ENCODE measurements around the gene LRP6. TPM values are rescaled to one million over a fixed set of nuclear protein-coding genes. Genes with fewer than 3 reads are reported as not detected.
"Not testable (repeated sequence)": the region's sequence is repeated elsewhere in the genome, so short reads cannot be mapped to it uniquely, and the experiment has no call there.

Gene LRP6
- total RNA-seq, 1 donor from 2014 or later: 18.7 TPM

DNA sequence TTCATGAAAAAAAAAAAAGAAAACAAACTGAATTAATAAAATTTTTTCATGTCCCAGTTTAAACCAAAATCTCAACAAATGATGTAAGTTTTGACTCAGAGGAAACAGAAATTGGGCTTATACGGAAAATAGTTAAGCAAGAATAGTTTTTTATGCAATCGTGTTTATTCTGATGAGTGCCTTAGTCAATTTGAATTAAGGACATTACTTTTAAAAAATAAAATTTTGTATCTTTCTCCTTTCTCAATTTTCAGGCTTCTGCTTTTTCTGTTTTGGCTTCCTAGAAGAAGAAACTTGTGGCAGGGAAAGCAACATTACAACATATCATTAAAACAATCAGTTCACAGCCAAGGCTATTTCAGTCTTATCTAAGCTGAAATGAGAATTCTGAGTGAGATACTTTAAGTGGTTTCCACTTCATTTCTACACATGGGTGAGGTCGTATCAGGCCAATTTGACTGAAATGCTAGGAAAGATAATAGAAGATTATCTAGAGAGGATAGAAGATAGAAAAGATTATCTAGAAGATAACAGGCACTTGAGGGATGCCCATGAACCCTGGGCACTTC lies 143.7 kb downstream of the LRP6 start:
- TF ChIP-seq, protein P1, sequence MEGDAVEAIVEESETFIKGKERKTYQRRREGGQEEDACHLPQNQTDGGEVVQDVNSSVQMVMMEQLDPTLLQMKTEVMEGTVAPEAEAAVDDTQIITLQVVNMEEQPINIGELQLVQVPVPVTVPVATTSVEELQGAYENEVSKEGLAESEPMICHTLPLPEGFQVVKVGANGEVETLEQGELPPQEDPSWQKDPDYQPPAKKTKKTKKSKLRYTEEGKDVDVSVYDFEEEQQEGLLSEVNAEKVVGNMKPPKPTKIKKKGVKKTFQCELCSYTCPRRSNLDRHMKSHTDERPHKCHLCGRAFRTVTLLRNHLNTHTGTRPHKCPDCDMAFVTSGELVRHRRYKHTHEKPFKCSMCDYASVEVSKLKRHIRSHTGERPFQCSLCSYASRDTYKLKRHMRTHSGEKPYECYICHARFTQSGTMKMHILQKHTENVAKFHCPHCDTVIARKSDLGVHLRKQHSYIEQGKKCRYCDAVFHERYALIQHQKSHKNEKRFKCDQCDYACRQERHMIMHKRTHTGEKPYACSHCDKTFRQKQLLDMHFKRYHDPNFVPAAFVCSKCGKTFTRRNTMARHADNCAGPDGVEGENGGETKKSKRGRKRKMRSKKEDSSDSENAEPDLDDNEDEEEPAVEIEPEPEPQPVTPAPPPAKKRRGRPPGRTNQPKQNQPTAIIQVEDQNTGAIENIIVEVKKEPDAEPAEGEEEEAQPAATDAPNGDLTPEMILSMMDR (IDR thresholded peaks at IDR 0.05; ENCODE audit: borderline replicate concordance): no peak
- no peaks in the 10 kb centered on the region for H3K27me3 ChIP-seq (ENCODE audit: low read depth)
- no peak overlapping the region for H3K27ac ChIP-seq (replicated peaks)
- intact Hi-C loops (cut with micrococcal nuclease): no loop called here
- no peak overlapping the region for H3K4me3 ChIP-seq
- no peak for DNase-seq
- no peaks in the 10 kb centered on the region for H3K9me3 ChIP-seq (replicated peaks)
- H3K36me3 ChIP-seq: peaks cover 82% of the 10 kb centered on the region
- peaks cover 5% of the 10 kb centered on the region for H3K4me1 ChIP-seq

DNA sequence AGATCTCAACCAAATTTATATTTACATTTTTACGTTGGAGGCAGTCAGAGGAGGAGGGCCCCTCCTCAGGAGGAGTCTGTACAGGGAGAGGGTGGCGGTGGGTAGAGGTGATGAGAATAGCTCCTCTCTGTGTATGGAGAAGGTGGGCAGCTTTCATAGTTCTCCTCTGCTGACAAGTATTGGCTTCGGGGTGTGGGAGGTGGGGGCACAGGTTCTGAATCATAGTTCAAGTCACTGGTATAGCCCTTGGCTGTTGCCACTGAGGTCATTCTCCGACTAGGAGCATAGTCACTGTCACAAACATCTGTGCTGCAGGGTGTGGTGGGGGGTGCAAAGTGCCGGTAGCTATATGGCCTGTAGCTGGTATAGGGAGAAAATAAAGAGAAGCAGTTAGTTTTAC lies 145.8 kb downstream of the LRP6 start:
- no peak overlapping the region for H3K27ac ChIP-seq (replicated peaks)
- H3K36me3 ChIP-seq: peaks cover 68% of the 10 kb centered on the region
- intact Hi-C loops (cut with micrococcal nuclease): no loop called here
- H3K4me1 ChIP-seq: peaks cover 5% of the 10 kb centered on the region
- TF ChIP-seq, protein P1 (IDR thresholded peaks at IDR 0.05; ENCODE audit: borderline replicate concordance): no peak
- H3K4me3 ChIP-seq: no peak overlapping the region
- no peaks in the 10 kb centered on the region for H3K9me3 ChIP-seq (replicated peaks)
- no peaks in the 10 kb centered on the region for H3K27me3 ChIP-seq (ENCODE audit: low read depth)
- no peak for DNase-seq

DNA sequence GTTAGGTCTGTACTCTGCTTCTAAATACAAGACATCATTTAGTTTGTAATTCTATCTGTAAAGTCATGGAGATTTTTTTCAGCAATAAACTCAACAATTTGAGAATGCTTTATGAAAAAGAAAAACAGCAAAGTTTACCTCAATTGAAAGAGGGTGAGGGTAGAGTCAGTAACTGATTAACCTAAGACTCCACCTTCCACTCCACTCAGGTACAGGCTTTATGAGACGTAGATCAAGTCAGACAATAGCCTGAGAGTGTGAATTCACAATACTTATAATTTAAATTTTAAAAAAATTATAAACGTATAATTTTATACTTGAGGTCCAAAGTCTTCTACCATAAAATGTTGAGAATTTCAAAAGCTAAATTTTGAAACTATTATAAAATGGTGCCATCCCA lies 150.2 kb downstream of the LRP6 start:
- Histone ChIP-seq H3K27ac (replicated peaks) (no peak overlapping the region), H3K27me3 (ENCODE audit: low read depth) (no peaks in the 10 kb centered on the region), H3K36me3 (peaks cover 38% of the 10 kb centered on the region), H3K9me3 (replicated peaks) (no peaks in the 10 kb centered on the region), H3K4me3 (no peak overlapping the region), H3K4me1 (no peaks in the 10 kb centered on the region)
- DNase-seq: no peak
- intact Hi-C loops (cut with micrococcal nuclease): no loop called here
- TF ChIP-seq, protein P1 (IDR thresholded peaks at IDR 0.05; ENCODE audit: borderline replicate concordance): no peak

DNA sequence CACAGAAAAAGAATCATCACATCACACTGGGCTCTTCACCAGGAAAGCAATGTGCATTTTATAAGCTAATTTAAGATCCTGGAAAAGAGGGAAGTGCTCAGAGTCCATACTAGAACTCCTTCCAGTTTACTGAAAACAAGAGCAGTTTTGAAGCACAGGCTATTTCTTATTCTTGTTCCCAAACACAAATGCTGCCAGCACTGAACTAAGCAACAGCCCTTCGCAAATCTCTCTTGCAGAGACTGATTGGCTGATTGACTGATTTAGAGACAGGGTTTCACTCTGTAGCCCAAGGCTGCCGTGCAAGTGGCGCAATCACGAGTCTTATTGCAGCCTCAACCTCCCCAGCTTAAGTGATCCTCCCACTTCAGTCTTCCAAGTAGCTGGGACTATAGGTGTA lies 151.3 kb downstream of the LRP6 start:
- Histone ChIP-seq H3K27ac (replicated peaks) (no peak overlapping the region), H3K9me3 (replicated peaks) (no peaks in the 10 kb centered on the region), H3K27me3 (ENCODE audit: low read depth) (no peaks in the 10 kb centered on the region), H3K36me3 (peaks cover 26% of the 10 kb centered on the region), H3K4me3 (no peak overlapping the region), H3K4me1 (no peaks in the 10 kb centered on the region)
- TF ChIP-seq, protein P1 (IDR thresholded peaks at IDR 0.05; ENCODE audit: borderline replicate concordance): no peak
- intact Hi-C loops (cut with micrococcal nuclease): no loop called here
- DNase-seq: no peak

DNA sequence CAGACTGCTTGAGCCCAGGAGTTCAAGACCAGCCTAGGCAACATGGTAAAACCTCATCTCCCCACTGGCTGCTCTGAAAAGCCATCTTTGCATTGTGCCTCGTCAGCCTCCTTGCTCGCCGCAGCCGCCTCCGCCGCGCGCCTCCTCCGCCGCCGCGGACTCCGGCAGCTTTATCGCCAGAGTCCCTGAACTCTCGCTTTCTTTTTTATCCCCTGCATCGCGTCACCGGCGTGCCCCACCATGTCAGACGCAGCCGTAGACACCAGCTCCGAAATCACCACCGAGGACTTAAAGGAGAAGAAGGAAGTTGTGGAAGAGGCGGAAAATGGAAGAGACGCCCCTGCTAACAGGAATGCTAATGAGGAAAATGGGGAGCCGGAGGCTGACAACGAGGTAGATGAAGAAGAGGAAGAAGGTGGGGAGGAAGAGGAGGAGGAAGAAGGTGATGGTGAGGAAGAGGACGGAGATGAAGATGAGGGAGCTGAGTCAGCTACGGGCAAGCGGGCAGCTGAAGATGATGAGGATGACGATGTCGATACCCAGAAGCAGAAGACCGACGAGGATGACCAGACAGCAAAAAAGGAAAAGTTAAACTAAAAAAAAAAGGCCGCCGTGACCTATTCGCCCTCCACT lies 155.8 kb downstream of the LRP6 start:
- Histone ChIP-seq H3K9me3 (replicated peaks) (peaks cover 27% of the 10 kb centered on the region), H3K36me3 (peaks cover 11% of the 10 kb centered on the region)
- H3K4me3 ChIP-seq; H3K4me1 ChIP-seq; DNase-seq; H3K27ac ChIP-seq (replicated peaks); intact Hi-C loops (cut with micrococcal nuclease); H3K27me3 ChIP-seq (ENCODE audit: low read depth): not testable (repeated sequence)

DNA sequence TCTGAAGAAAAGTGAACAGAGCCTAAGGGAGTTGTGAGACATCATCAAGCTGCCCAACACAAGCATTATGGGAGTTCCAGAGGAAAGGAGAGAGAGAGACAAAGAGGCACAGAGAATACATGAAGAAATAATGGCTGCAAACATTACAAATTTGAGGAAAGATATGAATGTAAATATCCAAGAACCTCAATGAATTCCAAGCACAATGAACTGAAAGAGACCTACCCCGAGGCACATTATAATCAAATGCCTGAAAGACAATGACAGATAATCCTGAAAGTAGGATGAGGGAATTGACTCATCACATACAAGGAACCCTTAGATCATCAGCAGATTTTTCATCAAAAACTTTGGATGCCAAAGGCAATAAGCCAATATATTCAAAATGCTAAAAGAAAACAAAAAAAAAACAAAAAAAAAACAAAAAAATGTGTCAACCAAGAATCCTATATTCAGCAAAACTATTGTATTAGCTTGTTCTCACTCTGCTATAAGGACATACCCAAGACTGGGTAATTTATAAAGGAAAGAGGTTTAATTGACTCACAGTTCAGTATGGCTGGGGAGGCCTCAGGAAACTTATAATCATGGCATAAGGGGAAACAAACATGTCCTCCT lies 158.3 kb downstream of the LRP6 start:
- no peak overlapping the region for H3K27ac ChIP-seq (replicated peaks)
- intact Hi-C loops (cut with micrococcal nuclease): no loop called here

More for the DNA sequence above, 158.3 kb downstream of the LRP6 start:
- Histone ChIP-seq H3K4me1 (no peaks in the 10 kb centered on the region), H3K4me3 (no peak overlapping the region), H3K36me3 (peaks cover 19% of the 10 kb centered on the region), H3K27me3 (ENCODE audit: low read depth) (no peaks in the 10 kb centered on the region), H3K9me3 (replicated peaks) (peaks cover 35% of the 10 kb centered on the region)
- no peak for DNase-seq
- TF ChIP-seq, protein P1 (IDR thresholded peaks at IDR 0.05; ENCODE audit: borderline replicate concordance): no peak
